Naive thymus-derived CD4-positive, alpha-beta T cell (primary cell): ENCODE measurements around the gene PTPRA. TPM values are rescaled to one million over a fixed set of nuclear protein-coding genes. Genes with fewer than 3 reads are reported as not detected.
"Not testable (repeated sequence)": the region's sequence is repeated elsewhere in the genome, so short reads cannot be mapped to it uniquely, and the experiment has no call there.

Experiments
- ATAC-seq: fragments of 150-1000 bp; cut with Tn5 transposase; 2 replicates; pipeline ENCODE4 v1.10.0; 2021; ENCODE audit warnings: mild to moderate bottlenecking, moderate library complexity
- CTCF ChIA-PET: fragments of 350-600 bp; sonication (Branson Sonifier 250); formaldehyde crosslinking; loops from one replicate; lab custom pipeline; 2021; ENCODE audit warnings: antibody characterized with exemption; lab: Charles Lee
- POLR2A ChIA-PET: fragments of 350-600 bp; sonication (Branson Sonifier 250); formaldehyde crosslinking; loops from one replicate; lab custom pipeline; 2021; ENCODE audit warnings: antibody characterized with exemption, inconsistent platforms; lab: Charles Lee
- DNase-seq, 9 donors: peaks; one replicate each; pipeline versions ENCODE4 v3.0.0 to v3.0.0-alpha.2; 2020 to 2022; ENCODE audit warnings: mixed read lengths in 1 of 9
- H3K27ac ChIP-seq: one replicate; pipeline ENCODE4 v1.7.0; 2013; ENCODE audit warnings: mild to moderate bottlenecking, low read depth, low read length, moderate library complexity
- H3K27me3 ChIP-seq, 2 donors: one replicate each; pipeline ENCODE4 v1.7.0; 2013; ENCODE audit warnings: low read length in 2 of 2, mild to moderate bottlenecking in 2 of 2, moderate library complexity in 2 of 2; ENCODE audit not compliant: control insufficient read depth in 2 of 2, insufficient read depth in 2 of 2
- H3K36me3 ChIP-seq, 3 experiments: 1 replicate in 2 of 3; 2 replicates in 1 of 3; pipeline ENCODE4 v1.7.0; 2013; ENCODE audit warnings: low read length in 3 of 3, mild to moderate bottlenecking in 3 of 3, moderate library complexity in 1 of 3; ENCODE audit not compliant: insufficient read depth in 3 of 3, control insufficient read depth in 2 of 3
- H3K4me1 ChIP-seq, 2 donors: one replicate each; pipeline ENCODE4 v1.7.0; 2013; ENCODE audit warnings: low read length in 2 of 2, mild to moderate bottlenecking in 2 of 2, moderate library complexity in 1 of 2; ENCODE audit not compliant: control insufficient read depth in 2 of 2, insufficient read depth in 2 of 2
- H3K4me3 ChIP-seq: 2 replicates; pipeline ENCODE4 v1.7.0; 2013; ENCODE audit warnings: mild to moderate bottlenecking, low read length
- H3K9me3 ChIP-seq, 3 experiments: 1 replicate in 2 of 3; 2 replicates in 1 of 3; pipeline ENCODE4 v1.7.0; 2013; ENCODE audit warnings: low read length in 3 of 3; ENCODE audit not compliant: control insufficient read depth in 2 of 3
- H3K27ac Mint-ChIP-seq, 9 donors: one replicate each; pipeline ENCODE4 v1.8.0; 2020 to 2022; ENCODE audit warnings: mixed read lengths in 9 of 9, mild to moderate bottlenecking in 8 of 9, moderate library complexity in 5 of 9, inconsistent platforms in 2 of 9
- H3K27me3 Mint-ChIP-seq, 5 donors: one replicate each; pipeline ENCODE4 v1.8.0; 2021 to 2022; ENCODE audit warnings: mixed read lengths in 5 of 5, mild to moderate bottlenecking in 1 of 5
- H3K36me3 Mint-ChIP-seq, 5 donors: one replicate each; pipeline ENCODE4 v1.8.0; 2020 to 2022; ENCODE audit warnings: mixed read lengths in 5 of 5, mild to moderate bottlenecking in 3 of 5, inconsistent platforms in 1 of 5
- H3K4me1 Mint-ChIP-seq, 7 donors: one replicate each; pipeline ENCODE4 v1.8.0; 2020 to 2022; ENCODE audit warnings: mixed read lengths in 7 of 7, mild to moderate bottlenecking in 3 of 7, inconsistent platforms in 1 of 7
- H3K4me3 Mint-ChIP-seq, 10 donors: one replicate each; pipeline ENCODE4 v1.8.0; 2020 to 2022; ENCODE audit warnings: mild to moderate bottlenecking in 10 of 10, mixed read lengths in 10 of 10, moderate library complexity in 6 of 10, inconsistent platforms in 2 of 10
- H3K9me3 Mint-ChIP-seq, 11 donors: one replicate each; pipeline ENCODE4 v1.8.0; 2020 to 2022; ENCODE audit warnings: mixed read lengths in 11 of 11, mild to moderate bottlenecking in 4 of 11, inconsistent platforms in 1 of 11, moderate library complexity in 1 of 11
- intact Hi-C, 2 donors: fragments of 100-400 bp; cut with micrococcal nuclease; formaldehyde crosslinking; loops; one replicate each; pipeline ENCODE4 v1.15.1; 2023
- polyA plus RNA-seq, 2 donors: library from polyadenylated mRNA; unstranded; fragments of 300-500 nt; fragmentation: Illumina TruSeq; gene quantifications; one replicate each; pipeline ENCODE4 v1.2.3, GENCODE V29; 2021
- total RNA-seq, 6 experiments: library from RNA in 5 of 6; stranded (reverse) in 5 of 6; gene quantifications; 1 replicate in 5 of 6; 2 replicates in 1 of 6; pipeline ENCODE4 v1.2.3 and lab custom pipeline; 2021 to 2026

Gene PTPRA
- total and polyA plus RNA-seq, 7 experiments from 2014 or later = 27.5 to 86.6 (median 78.2) TPM

DNA sequence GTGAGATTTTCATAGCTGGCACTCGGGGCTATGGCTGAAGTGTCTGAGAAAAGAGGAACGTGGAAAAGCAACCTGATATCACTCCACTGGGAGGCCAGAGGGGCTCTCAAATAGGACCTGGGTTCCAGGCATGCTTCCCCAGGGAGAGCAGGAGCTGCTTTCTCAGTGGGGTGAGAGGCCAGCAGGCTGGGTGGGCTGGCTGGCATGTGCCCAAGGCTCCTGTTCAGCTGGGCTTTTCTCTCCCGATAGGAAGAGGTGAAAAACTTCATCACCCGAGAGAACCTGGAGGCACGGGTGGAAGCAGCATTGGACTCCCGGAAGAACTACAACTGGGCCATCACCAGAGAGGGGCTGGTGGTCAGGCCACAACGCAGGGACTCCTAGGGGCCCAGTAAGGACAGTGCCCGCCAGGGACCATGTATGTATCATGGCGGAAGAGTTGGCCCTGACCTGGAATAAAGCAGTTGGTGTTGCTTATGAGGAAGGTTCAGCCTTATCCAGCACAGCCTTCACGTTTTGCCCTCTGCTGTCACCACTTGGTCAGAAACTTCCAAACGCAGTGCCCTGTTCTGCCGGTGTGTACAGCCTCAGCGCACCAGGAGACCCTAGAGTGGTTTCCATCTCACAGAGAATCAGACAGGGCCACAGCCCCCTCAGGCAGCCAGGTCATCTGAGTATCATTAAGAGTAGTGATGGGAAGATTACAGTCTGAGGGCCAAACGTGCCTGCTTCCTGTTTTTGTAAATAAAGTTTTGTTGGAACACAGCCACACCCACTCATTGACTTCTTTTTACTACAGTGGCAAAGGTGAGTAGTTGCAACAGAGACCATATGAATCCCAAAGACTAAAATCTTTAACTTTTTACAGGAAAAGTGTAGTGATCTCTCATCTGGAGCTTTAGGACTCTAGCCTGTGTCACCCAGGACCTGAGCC lies 174.5 kb downstream of the PTPRA start:
- CTCF ChIA-PET = no interaction called here
- H3K27me3 Mint-ChIP-seq = no peaks in the 10 kb centered on the region

DNA sequence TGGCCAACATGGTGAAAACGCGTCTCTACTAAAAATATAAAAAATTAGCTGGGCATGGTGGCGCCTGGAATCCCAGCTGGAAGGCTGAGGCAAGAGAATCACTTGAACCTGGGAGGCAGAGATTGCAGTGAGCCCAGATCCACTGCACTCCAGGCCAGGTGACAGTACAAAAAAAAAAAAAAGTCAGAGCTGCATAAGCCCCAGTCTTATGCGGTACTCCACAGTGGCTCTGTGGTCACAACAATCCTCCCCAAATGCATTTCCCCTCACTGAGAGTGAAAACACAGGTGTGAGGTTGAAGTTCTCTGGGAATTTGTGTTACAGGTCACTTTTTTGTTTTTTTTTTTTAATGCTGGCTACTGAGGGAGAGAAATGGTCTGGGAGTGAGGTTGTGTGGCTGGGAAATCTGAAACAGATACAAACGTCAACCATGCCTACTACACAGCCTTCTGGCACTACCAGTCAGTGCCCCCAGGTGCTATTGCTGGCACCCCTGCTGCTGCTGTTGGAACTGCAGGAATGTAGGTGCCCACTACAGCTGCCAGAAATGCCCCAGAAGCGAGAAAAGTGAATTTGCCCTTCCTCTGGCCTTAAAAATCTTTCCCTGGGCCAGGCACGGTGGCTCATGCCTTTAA lies 178.2 kb downstream of the PTPRA start:
- ChIA-PET POLR2A (interaction anchor here (0.7 to 1.0 kb wide), 2 partner anchors 70 to 142 kb away, joined by 3 read pairs; no protein-coding TSS in a partner anchor), CTCF (interaction anchor here (1.0 to 3.6 kb wide), 4 partner anchors 16 to 264 kb away, joined by 4 to 27 read pairs (median 10); no protein-coding TSS in a partner anchor)
- H3K27me3 ChIP-seq = no peaks in the 10 kb centered on the region
- H3K9me3 Mint-ChIP-seq = no peaks in the 10 kb centered on the region
- peak; percentile 33 for ATAC-seq
- peaks cover 0 to 30% (median 5%) of the 10 kb centered on the region in 3 experiments for H3K36me3 ChIP-seq
- H3K4me1 Mint-ChIP-seq = peaks cover 6 to 16% (median 14%) of the 10 kb centered on the region in 7 donors
- intact Hi-C loops = loop anchor here in 1 of 2 donors (5.0 kb wide), 1 partner anchor 166 kb away; no protein-coding TSS in a partner anchor
- peak overlapping the region in 2 of 9 donors; percentile 22 to 32 for H3K27ac Mint-ChIP-seq
- H3K27ac ChIP-seq = no peak overlapping the region
- DNase-seq = no peak
- peaks cover 0 to 16% (median 3%) of the 10 kb centered on the region in 5 donors for H3K36me3 Mint-ChIP-seq
- H3K4me3 Mint-ChIP-seq = no peak overlapping the region
- H3K4me1 ChIP-seq = peaks cover 0 to 5% of the 10 kb centered on the region in 2 donors
- no peaks in the 10 kb centered on the region for H3K27me3 Mint-ChIP-seq
- no peak overlapping the region for H3K4me3 ChIP-seq
- no peaks in the 10 kb centered on the region for H3K9me3 ChIP-seq

More for the DNA sequence above, 174.5 kb downstream of the PTPRA start:
- Histone ChIP-seq H3K27me3 (no peaks in the 10 kb centered on the region), H3K27ac (no peak overlapping the region), H3K4me1 (peaks cover 4 to 11% of the 10 kb centered on the region in 2 donors), H3K4me3 (no peak overlapping the region), H3K36me3 (peaks cover 0 to 30% (median 5%) of the 10 kb centered on the region in 3 experiments), H3K9me3 (no peaks in the 10 kb centered on the region)
- intact Hi-C loops = loop anchor here (5.0 kb wide), 4 partner anchors 110 to 395 kb away; partner anchors contain the start of genes EBF4 (in 1 of the 2), FASTKD5 (in 1 of the 2), ITPA (in 1 of the 2) and NOP56 (in 1 of the 2)
- POLR2A ChIA-PET = interaction anchor here (0.6 to 1.9 kb wide), 3 partner anchors 22 to 44 kb away, joined by 3 to 4 read pairs (median 4); no protein-coding TSS in a partner anchor
- Mint-ChIP-seq H3K4me3 (peak overlapping the region; percentile 39 to 94 (median 87)), H3K4me1 (peaks cover 11 to 23% (median 18%) of the 10 kb centered on the region in 7 donors), H3K36me3 (peaks cover 0 to 14% (median 3%) of the 10 kb centered on the region in 5 donors), H3K27ac (peak overlapping the region in 4 of 9 donors; percentile 25 to 52 (median 33)), H3K9me3 (no peaks in the 10 kb centered on the region)
- DNase-seq (no peak), ATAC-seq (no peak)

DNA sequence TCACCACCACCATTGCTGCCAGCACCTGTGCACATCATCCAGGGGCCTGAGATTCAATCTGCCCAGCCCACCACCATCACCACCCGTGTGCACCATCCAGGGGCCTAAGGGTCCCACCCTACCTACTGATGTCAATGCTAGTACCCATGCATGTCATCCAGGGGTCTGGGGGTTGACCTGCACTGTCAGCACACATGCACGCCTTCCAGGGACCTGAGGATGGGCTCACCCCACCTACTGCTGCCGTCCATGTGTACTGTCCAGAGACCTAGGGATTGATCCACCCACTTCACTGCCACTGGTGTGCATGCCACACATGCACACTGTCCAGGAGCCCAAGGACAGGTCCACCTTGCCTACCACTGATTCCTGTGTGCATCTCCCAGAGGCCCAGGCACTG lies 186.2 kb downstream of the PTPRA start:
- no peak overlapping the region for H3K27ac ChIP-seq
- no peaks in the 10 kb centered on the region for H3K4me1 ChIP-seq
- Mint-ChIP-seq H3K27me3 (no peaks in the 10 kb centered on the region), H3K4me1 (peaks cover 0 to 21% (median 16%) of the 10 kb centered on the region in 7 donors), H3K36me3 (peaks cover 0 to 8% (median 0%) of the 10 kb centered on the region in 5 donors), H3K9me3 (no peaks in the 10 kb centered on the region), H3K4me3 (no peak overlapping the region), H3K27ac (no peak overlapping the region)
- H3K27me3 ChIP-seq = no peaks in the 10 kb centered on the region
- no peaks in the 10 kb centered on the region for H3K9me3 ChIP-seq
- DNase-seq = no peak
- ChIA-PET CTCF (no interaction called here), POLR2A (interaction anchor here (0.6 kb wide), 1 partner anchor 45 kb away, joined by 3 read pairs; no protein-coding TSS in a partner anchor)
- intact Hi-C loops = no loop called here
- peaks cover 0 to 4% (median 0%) of the 10 kb centered on the region in 3 experiments for H3K36me3 ChIP-seq
- ATAC-seq = no peak
- H3K4me3 ChIP-seq = no peak overlapping the region

GRCh38 chr20:3064119-3064518 lies 190.8 kb downstream of the PTPRA start:
- H3K9me3 Mint-ChIP-seq, H3K27ac ChIP-seq, H3K27me3 ChIP-seq, ATAC-seq, H3K4me3 ChIP-seq, H3K9me3 ChIP-seq, H3K4me1 ChIP-seq, intact Hi-C loops, H3K4me3 Mint-ChIP-seq, H3K27me3 Mint-ChIP-seq, DNase-seq: not testable (repeated sequence)
- peaks cover 0 to 10% (median 4%) of the 10 kb centered on the region in 3 experiments for H3K36me3 ChIP-seq
- H3K36me3 Mint-ChIP-seq = peaks cover 0 to 14% (median 1%) of the 10 kb centered on the region in 5 donors
- peaks cover 0 to 36% (median 23%) of the 10 kb centered on the region in 7 donors for H3K4me1 Mint-ChIP-seq
- peak overlapping the region in 4 of 9 donors; percentile 19 to 77 (median 36) for H3K27ac Mint-ChIP-seq
- CTCF ChIA-PET = interaction anchor here (0.6 to 1.6 kb wide), 2 partner anchors 10 to 155 kb away, joined by 3 to 4 read pairs; no protein-coding TSS in a partner anchor
- POLR2A ChIA-PET = interaction anchor here (1.2 kb wide), 1 partner anchor 14 kb away, joined by 3 read pairs; no protein-coding TSS in a partner anchor

DNA sequence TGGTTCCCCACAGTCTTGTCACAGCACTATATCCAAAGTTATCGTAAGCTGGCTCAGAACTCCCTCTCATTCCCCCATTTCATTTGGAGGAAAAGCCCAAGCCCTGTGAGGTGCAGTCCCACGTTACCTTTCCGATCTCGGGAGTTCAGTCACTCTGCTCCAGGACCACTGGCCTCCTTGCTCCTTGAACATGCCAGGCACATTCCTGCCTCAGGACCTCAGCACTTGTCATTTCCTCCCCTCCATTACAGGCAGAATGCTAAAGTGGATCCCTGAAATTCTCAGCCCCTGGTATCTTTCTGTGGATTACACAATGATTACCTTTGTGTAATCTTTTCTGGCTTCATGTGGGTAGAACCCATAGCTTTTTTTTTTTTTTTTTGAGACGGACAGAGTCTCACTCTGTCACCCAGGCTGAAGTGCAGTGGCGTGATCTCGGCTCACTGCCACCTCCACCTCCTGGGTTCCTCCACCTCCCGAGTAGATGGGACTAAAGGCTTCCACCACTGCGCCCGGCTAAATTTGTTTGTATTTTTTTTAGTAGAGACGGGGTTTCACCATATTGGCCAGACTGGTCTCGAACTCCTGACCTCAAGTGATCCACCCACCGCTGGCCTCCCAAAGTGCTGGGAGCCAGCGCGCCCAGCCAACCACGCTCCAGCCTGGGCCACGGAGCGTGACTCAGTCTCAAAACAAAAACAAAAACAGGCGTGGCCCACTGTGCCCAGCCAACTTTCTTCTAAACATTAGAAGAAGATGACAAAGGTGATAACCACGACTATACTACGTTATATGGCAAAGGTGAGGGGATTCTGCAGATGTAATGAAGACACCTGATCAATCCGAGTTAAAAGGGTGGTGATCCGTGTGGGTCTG lies 194.1 kb downstream of the PTPRA start:
- CTCF ChIA-PET = interaction anchor here (1.1 to 2.8 kb wide), 4 partner anchors 15 to 263 kb away, joined by 3 to 28 read pairs (median 4); no protein-coding TSS in a partner anchor
- ATAC-seq (no peak), DNase-seq (no peak)
- peaks cover 0 to 2% (median 0%) of the 10 kb centered on the region in 11 donors for H3K9me3 Mint-ChIP-seq
- H3K4me1 Mint-ChIP-seq = peaks cover 8 to 32% (median 24%) of the 10 kb centered on the region in 7 donors
- Histone ChIP-seq H3K27me3 (no peaks in the 10 kb centered on the region), H3K36me3 (peaks cover 0 to 12% (median 0%) of the 10 kb centered on the region in 3 experiments), H3K27ac (no peak overlapping the region), H3K4me1 (peaks cover 0 to 13% of the 10 kb centered on the region in 2 donors), H3K9me3 (no peaks in the 10 kb centered on the region), H3K4me3 (no peak overlapping the region)
- H3K27me3 Mint-ChIP-seq = no peaks in the 10 kb centered on the region
- intact Hi-C loops = loop anchor here in 1 of 2 donors (5.0 kb wide), 1 partner anchor 105 kb away; the partner anchor contains the start of gene LZTS3
- H3K4me3 Mint-ChIP-seq = peak overlapping the region in 1 of 10 donors; percentile 25
- POLR2A ChIA-PET = no interaction called here
- peaks cover 0 to 6% (median 4%) of the 10 kb centered on the region in 5 donors for H3K36me3 Mint-ChIP-seq
- peak overlapping the region in 4 of 9 donors; percentile 17 to 72 (median 44) for H3K27ac Mint-ChIP-seq
